Stimulated activated effector memory CD8-positive, alpha-beta T cell treated with anti-CD3 and anti-CD28 coated beads, Interleukin-12 subunit alpha, Interleukin-12 subunit beta, amount 100 ng/mL, for 72 hours (primary cell): Measurements from ENCODE around the gene SNAPC3.

Source experiments
- ATAC-seq: fragments of 150-1000 bp; cut with Tn5 transposase; 2 replicates; pipeline ENCODE4 v1.10.0; 2021
- DNase-seq, 2 donors: peaks; one replicate each; pipeline ENCODE4 v3.0.0; 2021 to 2022; ENCODE audit warnings: low spot score in 2 of 2
- H3K27ac Mint-ChIP-seq: one replicate; pipeline ENCODE4 v1.8.0; 2022; ENCODE audit warnings: mild to moderate bottlenecking, mixed read lengths
- H3K36me3 Mint-ChIP-seq: one replicate; pipeline ENCODE4 v1.8.0; 2022; ENCODE audit warnings: mild to moderate bottlenecking, mixed read lengths
- H3K4me1 Mint-ChIP-seq: one replicate; pipeline ENCODE4 v1.8.0; 2022; ENCODE audit warnings: mixed read lengths
- H3K4me3 Mint-ChIP-seq: one replicate; pipeline ENCODE4 v1.8.0; 2022; ENCODE audit warnings: mild to moderate bottlenecking, mixed read lengths
- H3K9me3 Mint-ChIP-seq: one replicate; pipeline ENCODE4 v1.8.0; 2022; ENCODE audit warnings: mixed read lengths

SNAPC3 gene

DNA sequence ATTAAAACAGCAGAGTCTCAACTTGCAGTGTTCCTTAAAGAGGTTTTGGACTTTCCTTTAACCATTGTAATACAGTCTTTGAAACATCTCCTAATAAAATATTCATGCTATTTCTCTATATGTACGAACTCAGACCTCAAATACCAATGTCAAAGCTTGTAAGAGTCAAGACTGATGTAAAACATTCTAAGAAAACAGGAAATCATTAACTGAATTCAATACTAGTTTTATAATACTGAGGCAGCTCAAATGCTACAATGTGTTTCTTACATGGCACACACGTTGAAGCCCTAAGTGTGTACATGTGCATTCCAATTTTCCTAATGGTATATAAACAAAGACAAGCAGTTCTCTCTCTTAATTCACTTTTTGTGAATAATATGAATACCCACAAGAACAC lies 76.5 kb downstream of the SNAPC3 start:
- Mint-ChIP-seq H3K9me3 (no peaks in the 10 kb centered on the region), H3K4me1 (peaks cover 31% of the 10 kb centered on the region), H3K4me3 (no peak overlapping the region), H3K27ac (peak overlapping the region; percentile 65), H3K36me3 (peaks cover 84% of the 10 kb centered on the region)
- no peak for ATAC-seq
- no peak for DNase-seq

- H3K4me3 Mint-ChIP-seq: no peak overlapping the region
- H3K9me3 Mint-ChIP-seq: no peaks in the 10 kb centered on the region
- DNase-seq (no peak), ATAC-seq (no peak)
- no peak overlapping the region for H3K27ac Mint-ChIP-seq
- H3K36me3 Mint-ChIP-seq: peaks cover 95% of the 10 kb centered on the region
- peaks cover 28% of the 10 kb centered on the region for H3K4me1 Mint-ChIP-seq
Observed at GRCh38 chr9:15501179-15501578, 78.5 kb downstream of the SNAPC3 start.

DNA sequence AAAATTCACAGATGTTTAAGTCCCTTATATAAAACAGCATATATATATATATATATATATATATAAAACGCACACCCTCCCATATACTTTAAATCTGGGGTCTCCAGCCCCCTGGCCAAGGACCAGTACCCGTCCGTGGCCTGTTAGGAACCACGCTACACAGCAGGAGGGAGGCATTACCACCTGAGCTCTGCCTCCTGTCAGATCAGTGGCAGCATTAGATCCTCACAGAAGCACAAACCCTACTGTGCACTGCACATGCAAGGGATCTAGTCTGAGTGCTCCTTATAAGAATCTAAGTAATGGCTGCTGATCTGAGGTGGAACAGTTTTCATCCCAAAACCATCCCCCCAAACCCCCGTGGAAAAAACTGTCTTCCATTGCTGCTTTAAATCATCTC lies 79.1 kb downstream of the SNAPC3 start:
- H3K4me3 Mint-ChIP-seq: no peak overlapping the region
- no peaks in the 10 kb centered on the region for H3K9me3 Mint-ChIP-seq
- H3K36me3 Mint-ChIP-seq: peaks cover 96% of the 10 kb centered on the region
- H3K27ac Mint-ChIP-seq: peak overlapping the region; percentile 5
- ATAC-seq (no peak), DNase-seq (no peak)
- peaks cover 34% of the 10 kb centered on the region for H3K4me1 Mint-ChIP-seq

DNA sequence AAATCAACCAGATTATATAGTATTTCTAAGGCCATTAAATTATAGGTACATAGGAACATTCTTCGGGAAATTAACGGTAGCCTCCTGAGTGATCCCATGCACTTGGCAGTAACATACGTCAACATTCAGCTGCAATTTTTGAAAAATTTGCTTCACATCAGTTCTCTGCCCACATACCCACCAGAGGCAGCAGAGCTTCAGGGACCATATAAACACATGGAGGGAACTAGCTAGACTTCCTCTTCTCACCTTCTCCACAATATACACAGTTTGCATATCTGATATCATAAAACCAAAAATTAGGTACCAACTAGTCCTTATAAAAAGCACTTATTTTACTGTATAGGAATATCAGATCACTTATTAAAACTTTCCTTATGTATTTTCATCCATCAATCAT lies 83.2 kb downstream of the SNAPC3 start:
- no peak for DNase-seq
- no peak for ATAC-seq

DNA sequence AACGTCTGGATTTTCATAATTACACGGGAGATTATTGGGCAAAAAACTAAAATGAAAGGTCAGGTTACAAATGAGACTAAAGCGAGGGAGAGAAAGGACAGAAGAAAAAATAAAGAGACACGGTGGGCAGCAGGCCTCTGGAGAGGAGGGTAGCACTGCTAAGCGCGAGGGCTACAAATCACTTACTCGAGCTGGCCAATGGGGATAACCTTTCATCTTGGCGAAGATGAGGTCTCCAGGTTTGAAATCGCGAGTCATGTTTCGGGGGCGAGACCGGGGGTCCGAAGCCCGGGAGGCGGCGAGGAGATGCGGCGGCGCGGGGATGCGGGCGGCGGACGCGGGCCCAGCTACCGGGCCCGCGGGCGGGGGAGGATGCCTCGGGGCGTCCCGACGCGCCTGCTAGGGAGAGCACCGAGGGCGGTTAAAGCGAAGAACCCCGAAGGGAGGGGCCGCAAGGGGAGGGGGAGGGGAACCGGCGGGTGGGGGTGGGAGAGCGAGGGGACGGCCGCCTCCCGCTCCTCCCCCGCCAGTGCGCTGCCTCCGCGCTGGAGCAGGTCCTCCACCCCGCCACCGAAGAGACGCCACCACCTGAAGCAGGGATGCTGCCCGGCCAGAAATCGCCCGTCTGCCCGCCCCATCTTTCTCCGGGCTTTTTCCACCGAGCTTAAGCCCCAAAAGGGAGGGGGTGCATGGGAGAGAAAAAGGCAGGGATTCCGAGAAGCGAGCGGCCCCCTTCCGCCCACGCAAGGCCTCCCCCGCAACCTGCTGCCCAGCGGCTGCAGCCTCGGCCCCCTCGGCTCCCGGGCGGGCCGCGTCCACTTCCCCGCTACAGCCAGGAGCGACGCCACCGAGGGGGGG lies 87.5 kb downstream of the SNAPC3 start:
- peak overlapping the region; percentile 80 for H3K4me3 Mint-ChIP-seq
- H3K4me1 Mint-ChIP-seq: peaks cover 50% of the 10 kb centered on the region
- DNase-seq: no peak
- peak overlapping the region; percentile 99 for H3K27ac Mint-ChIP-seq
- peak; percentile 66 for ATAC-seq
- no peaks in the 10 kb centered on the region for H3K9me3 Mint-ChIP-seq
- peaks cover 62% of the 10 kb centered on the region for H3K36me3 Mint-ChIP-seq

More for the DNA sequence above, 83.2 kb downstream of the SNAPC3 start:
- Mint-ChIP-seq H3K4me3 (no peak overlapping the region), H3K36me3 (peaks cover 100% of the 10 kb centered on the region), H3K4me1 (peaks cover 53% of the 10 kb centered on the region), H3K27ac (no peak overlapping the region), H3K9me3 (no peaks in the 10 kb centered on the region)

DNA sequence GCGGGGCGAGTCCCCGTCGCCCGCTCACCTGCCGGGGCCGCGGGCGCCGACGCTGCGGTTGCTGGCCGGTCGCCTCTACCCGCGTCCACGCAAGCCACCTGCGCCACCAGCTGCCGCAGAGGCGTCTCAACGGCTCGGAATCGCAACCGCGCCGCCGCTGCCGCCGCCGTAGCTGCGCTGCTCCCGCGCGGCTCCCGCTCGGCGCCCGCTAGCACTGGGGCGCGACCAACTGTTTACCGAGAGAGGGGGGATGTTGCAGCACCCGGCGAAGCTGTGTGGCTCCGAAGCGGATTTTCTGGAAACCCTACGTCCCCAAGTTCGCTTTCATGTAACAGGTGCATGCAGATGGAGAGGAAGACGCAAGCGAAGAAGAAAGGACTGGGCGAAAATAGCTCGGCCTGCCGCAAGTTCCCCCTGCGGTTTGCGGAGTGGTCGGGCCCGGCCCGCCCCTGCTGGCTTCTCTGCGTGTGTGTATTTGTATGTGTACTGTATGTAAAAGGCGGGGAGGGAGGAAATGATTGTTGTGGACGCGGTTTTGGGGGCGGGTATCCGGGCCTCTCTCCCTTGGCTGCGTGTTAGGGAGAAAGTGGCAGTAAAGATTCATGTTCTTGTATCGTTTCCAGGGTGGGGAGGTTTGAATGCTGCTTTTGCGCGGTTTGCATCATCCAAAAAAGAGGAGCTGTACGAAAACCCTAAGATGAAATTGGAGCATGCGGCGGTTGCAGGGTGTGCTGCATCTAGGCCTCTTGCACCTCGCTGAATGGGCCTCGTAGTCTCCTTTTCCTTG lies 88.3 kb downstream of the SNAPC3 start, which contains the start of gene PSIP1:
PSIP1 (minus strand) TSS at position 182 of the 787 bp plus-strand sequence. CDS start 782 bp downstream, outside the sequence.
- peak within 1 kb of the TSS; percentile 99 for H3K27ac Mint-ChIP-seq
- ATAC-seq (peak; percentile 94), DNase-seq (peak; percentile 81 to 94)
- H3K9me3 Mint-ChIP-seq: no peaks in the 10 kb centered on the region
- H3K4me3 Mint-ChIP-seq: peak within 1 kb of the TSS; percentile 80
- H3K4me1 Mint-ChIP-seq: peaks cover 48% of the 10 kb centered on the region
- H3K36me3 Mint-ChIP-seq: peaks cover 54% of the 10 kb centered on the region
